Measurements from ENCODE around the gene RPS26. TPM values are rescaled to one million over a fixed set of nuclear protein-coding genes. Genes with fewer than 3 reads are reported as not detected.

The RPS26 gene
- total and polyA plus RNA-seq, 2 of the 13 experiments (the other 11 are each of a cell fraction or from before 2014, with no cell fraction given): 150 to 421 TPM

- TF ChIP-seq, protein P1, sequence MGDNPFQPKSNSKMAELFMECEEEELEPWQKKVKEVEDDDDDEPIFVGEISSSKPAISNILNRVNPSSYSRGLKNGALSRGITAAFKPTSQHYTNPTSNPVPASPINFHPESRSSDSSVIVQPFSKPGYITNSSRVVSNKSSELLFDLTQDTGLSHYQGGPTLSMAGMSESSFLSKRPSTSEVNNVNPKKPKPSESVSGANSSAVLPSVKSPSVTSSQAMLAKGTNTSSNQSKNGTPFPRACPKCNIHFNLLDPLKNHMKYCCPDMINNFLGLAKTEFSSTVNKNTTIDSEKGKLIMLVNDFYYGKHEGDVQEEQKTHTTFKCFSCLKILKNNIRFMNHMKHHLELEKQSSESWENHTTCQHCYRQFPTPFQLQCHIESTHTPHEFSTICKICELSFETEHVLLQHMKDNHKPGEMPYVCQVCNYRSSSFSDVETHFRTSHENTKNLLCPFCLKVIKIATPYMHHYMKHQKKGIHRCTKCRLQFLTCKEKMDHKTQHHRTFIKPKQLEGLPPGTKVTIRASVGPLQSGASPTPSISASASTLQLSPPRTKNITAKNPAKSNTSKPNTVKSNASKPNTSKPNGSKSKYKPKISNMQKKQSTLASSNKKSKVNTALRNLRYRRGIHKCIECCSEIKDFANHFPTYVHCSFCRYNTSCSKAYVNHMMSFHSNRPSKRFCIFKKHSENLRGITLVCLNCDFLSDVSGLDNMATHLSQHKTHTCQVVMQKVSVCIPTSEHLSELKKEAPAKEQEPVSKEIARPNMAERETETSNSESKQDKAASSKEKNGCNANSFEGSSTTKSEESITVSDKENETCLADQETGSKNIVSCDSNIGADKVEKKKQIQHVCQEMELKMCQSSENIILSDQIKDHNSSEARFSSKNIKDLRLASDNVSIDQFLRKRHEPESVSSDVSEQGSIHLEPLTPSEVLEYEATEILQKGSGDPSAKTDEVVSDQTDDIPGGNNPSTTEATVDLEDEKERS (CRISPR knock-in tag; IDR thresholded peaks at IDR 0.05): 0 out of 2 replicates have a peak, but pooled peaks have one; percentile 17
- no peak for TF ChIP-seq ZHX2 (IDR thresholded peaks at IDR 0.05; ENCODE audit: low read depth)
- TF ChIP-seq ZHX2 (CRISPR knock-in tag; IDR thresholded peaks at IDR 0.05; ENCODE audit: borderline replicate concordance): no peak
- no peak for TF ChIP-seq ZFP90 (CRISPR knock-in tag; IDR thresholded peaks at IDR 0.05; ENCODE audit: borderline replicate concordance)
- TF ChIP-seq SMAD3 (CRISPR knock-in tag; IDR thresholded peaks at IDR 0.05): peak; percentile 46; the same call in 1 of the 2 replicates
- TF ChIP-seq JARID2 (CRISPR knock-in tag; IDR thresholded peaks at IDR 0.05; ENCODE audit: insufficient replicate concordance): no peak
- TF ChIP-seq, protein P2, sequence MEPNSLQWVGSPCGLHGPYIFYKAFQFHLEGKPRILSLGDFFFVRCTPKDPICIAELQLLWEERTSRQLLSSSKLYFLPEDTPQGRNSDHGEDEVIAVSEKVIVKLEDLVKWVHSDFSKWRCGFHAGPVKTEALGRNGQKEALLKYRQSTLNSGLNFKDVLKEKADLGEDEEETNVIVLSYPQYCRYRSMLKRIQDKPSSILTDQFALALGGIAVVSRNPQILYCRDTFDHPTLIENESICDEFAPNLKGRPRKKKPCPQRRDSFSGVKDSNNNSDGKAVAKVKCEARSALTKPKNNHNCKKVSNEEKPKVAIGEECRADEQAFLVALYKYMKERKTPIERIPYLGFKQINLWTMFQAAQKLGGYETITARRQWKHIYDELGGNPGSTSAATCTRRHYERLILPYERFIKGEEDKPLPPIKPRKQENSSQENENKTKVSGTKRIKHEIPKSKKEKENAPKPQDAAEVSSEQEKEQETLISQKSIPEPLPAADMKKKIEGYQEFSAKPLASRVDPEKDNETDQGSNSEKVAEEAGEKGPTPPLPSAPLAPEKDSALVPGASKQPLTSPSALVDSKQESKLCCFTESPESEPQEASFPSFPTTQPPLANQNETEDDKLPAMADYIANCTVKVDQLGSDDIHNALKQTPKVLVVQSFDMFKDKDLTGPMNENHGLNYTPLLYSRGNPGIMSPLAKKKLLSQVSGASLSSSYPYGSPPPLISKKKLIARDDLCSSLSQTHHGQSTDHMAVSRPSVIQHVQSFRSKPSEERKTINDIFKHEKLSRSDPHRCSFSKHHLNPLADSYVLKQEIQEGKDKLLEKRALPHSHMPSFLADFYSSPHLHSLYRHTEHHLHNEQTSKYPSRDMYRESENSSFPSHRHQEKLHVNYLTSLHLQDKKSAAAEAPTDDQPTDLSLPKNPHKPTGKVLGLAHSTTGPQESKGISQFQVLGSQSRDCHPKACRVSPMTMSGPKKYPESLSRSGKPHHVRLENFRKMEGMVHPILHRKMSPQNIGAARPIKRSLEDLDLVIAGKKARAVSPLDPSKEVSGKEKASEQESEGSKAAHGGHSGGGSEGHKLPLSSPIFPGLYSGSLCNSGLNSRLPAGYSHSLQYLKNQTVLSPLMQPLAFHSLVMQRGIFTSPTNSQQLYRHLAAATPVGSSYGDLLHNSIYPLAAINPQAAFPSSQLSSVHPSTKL (CRISPR knock-in tag; IDR thresholded peaks at IDR 0.05): peak; percentile 58
- TF ChIP-seq DMTF1 (CRISPR knock-in tag; IDR thresholded peaks at IDR 0.05): no peak
- no peak for TF ChIP-seq ZNF557 (CRISPR knock-in tag; IDR thresholded peaks at IDR 0.05)
- TF ChIP-seq KDM5A (IDR thresholded peaks at IDR 0.05; ENCODE audit: borderline replicate concordance, low read length): peak; percentile 33; the same call in 1 of the 2 replicates
- TF ChIP-seq MYC (CRISPR knock-in tag; IDR thresholded peaks at IDR 0.05; ENCODE audit: borderline replicate concordance): no peak
- no peak for TF ChIP-seq ZNF768 (CRISPR knock-in tag; IDR thresholded peaks at IDR 0.05)
- no peak for TF ChIP-seq ZNF775 (CRISPR knock-in tag; IDR thresholded peaks at IDR 0.05; ENCODE audit: borderline replicate concordance)
Observed at GRCh38 chr12:56080556-56081138, 38.9 kb downstream of the RPS26 start (continued).
